ENCODE measurements around the gene B3GAT3. TPM values are rescaled to one million over a fixed set of nuclear protein-coding genes. Genes with fewer than 3 reads are reported as not detected.

B3GAT3 gene
- total RNA-seq, 4 donors from 2014 or later = 28.0 to 47.4 (median 40.8) TPM

- H3K4me3 ChIP-seq = no peak overlapping the region
- no peak for TF ChIP-seq EP300 (IDR thresholded peaks at IDR 0.05; ENCODE audit: low read depth)
- TF ChIP-seq POLR2A (IDR thresholded peaks at IDR 0.05) = no peak
- TF ChIP-seq CTCF (IDR thresholded peaks at IDR 0.05) = no peak
- H3K36me3 ChIP-seq = peaks cover 0 to 17% (median 0%) of the 10 kb centered on the region in 4 donors
- intact Hi-C loops (cut with DNase I; ENCODE audit: low total_unique reads) (no loop called here), in situ Hi-C loops (cut with MboI; ENCODE audit: low pct_ligation_motif_present in 1 of 4, low pct_unique_long_range_greater_than_20kb in 1 of 4, low sequenced_read_pairs in 3 of 4) (loop anchor here in 1 of 4 donors (25.0 kb wide), 1 partner anchor 284 kb away; no protein-coding TSS in a partner anchor)
- no peak for DNase-seq
- H3K9me3 ChIP-seq = no peaks in the 10 kb centered on the region
- H3K27me3 ChIP-seq = no peaks in the 10 kb centered on the region
- H3K4me1 ChIP-seq = peaks cover 9 to 28% (median 26%) of the 10 kb centered on the region in 4 donors
- H3K27ac ChIP-seq = no peak overlapping the region
- WGBS, 2 donors (ENCODE audit: low coverage in 1 of 2) = 90 to 100% methylated on average over 1 to 11 of the region's 11 CpGs
Measured at GRCh38 chr11:62578541-62578940, 43.2 kb downstream of the B3GAT3 start.

GRCh38 chr11:62577046-62577714 is 44.6 kb downstream of the B3GAT3 start:
- no peak for DNase-seq
- Histone ChIP-seq H3K27me3 (no peaks in the 10 kb centered on the region), H3K9me3 (no peaks in the 10 kb centered on the region), H3K4me1 (peaks cover 13 to 36% (median 33%) of the 10 kb centered on the region in 4 donors), H3K36me3 (peaks cover 0 to 17% (median 0%) of the 10 kb centered on the region in 4 donors), H3K4me3 (no peak overlapping the region), H3K27ac (peak overlapping the region; percentile 64 to 96 (median 94))
- 67 to 86% methylated on average over 2 to 12 of the region's 12 CpGs for WGBS, 2 donors (ENCODE audit: low coverage in 1 of 2)
- intact Hi-C loops (cut with DNase I; ENCODE audit: low total_unique reads) (no loop called here), in situ Hi-C loops (cut with MboI; ENCODE audit: low pct_ligation_motif_present in 1 of 4, low pct_unique_long_range_greater_than_20kb in 1 of 4, low sequenced_read_pairs in 3 of 4) (loop anchor here in 1 of 4 donors (25.0 kb wide), 1 partner anchor 285 kb away; no protein-coding TSS in a partner anchor)
- TF ChIP-seq POLR2A (IDR thresholded peaks at IDR 0.05) (no peak), CTCF (IDR thresholded peaks at IDR 0.05) (no peak), POLR2AphosphoS5 (IDR thresholded peaks at IDR 0.05) (no peak), EP300 (IDR thresholded peaks at IDR 0.05; ENCODE audit: low read depth) (no peak)

GRCh38 chr11:62575837-62576236 is 45.9 kb downstream of the B3GAT3 start:
- in situ Hi-C loops (cut with MboI; ENCODE audit: low pct_ligation_motif_present in 1 of 4, low pct_unique_long_range_greater_than_20kb in 1 of 4, low sequenced_read_pairs in 3 of 4) = loop anchor here in 1 of 4 donors (25.0 kb wide), 1 partner anchor 286 kb away; no protein-coding TSS in a partner anchor
- 86 to 93% methylated on average over 2 to 14 of the region's 14 CpGs for WGBS, 2 donors (ENCODE audit: low coverage in 1 of 2)
- H3K27ac ChIP-seq = peak overlapping the region; percentile 88 to 96 (median 94)
- no peaks in the 10 kb centered on the region for H3K9me3 ChIP-seq
- DNase-seq = no peak
- intact Hi-C loops (cut with DNase I; ENCODE audit: low total_unique reads) = no loop called here
- H3K36me3 ChIP-seq = peaks cover 0 to 18% (median 3%) of the 10 kb centered on the region in 4 donors
- peak overlapping the region in 1 of 4 donors; percentile 99 for H3K4me3 ChIP-seq
- no peak for TF ChIP-seq CTCF (IDR thresholded peaks at IDR 0.05)
- no peak for TF ChIP-seq POLR2AphosphoS5 (IDR thresholded peaks at IDR 0.05)
- TF ChIP-seq EP300 (IDR thresholded peaks at IDR 0.05; ENCODE audit: low read depth) = no peak
- no peak for TF ChIP-seq POLR2A (IDR thresholded peaks at IDR 0.05)
- H3K4me1 ChIP-seq = peaks cover 14 to 46% (median 41%) of the 10 kb centered on the region in 4 donors
- no peaks in the 10 kb centered on the region for H3K27me3 ChIP-seq

- peak; percentile 53 for DNase-seq
- Histone ChIP-seq H3K4me1 (peaks cover 14 to 51% (median 41%) of the 10 kb centered on the region in 4 donors), H3K27me3 (no peaks in the 10 kb centered on the region), H3K4me3 (peak overlapping the region in 3 of 4 donors; percentile 52 to 99 (median 57)), H3K9me3 (no peaks in the 10 kb centered on the region), H3K36me3 (peaks cover 0 to 21% (median 6%) of the 10 kb centered on the region in 4 donors), H3K27ac (peak overlapping the region; percentile 88 to 96 (median 94))
- 38 to 40% methylated on average over 3 to 17 of the region's 17 CpGs for WGBS, 2 donors (ENCODE audit: low coverage in 1 of 2)
- TF ChIP-seq POLR2AphosphoS5 (IDR thresholded peaks at IDR 0.05) (peak in 1 of 3 donors; percentile 10), CTCF (IDR thresholded peaks at IDR 0.05) (no peak)
- in situ Hi-C loops (cut with MboI; ENCODE audit: low pct_ligation_motif_present in 1 of 4, low pct_unique_long_range_greater_than_20kb in 1 of 4, low sequenced_read_pairs in 3 of 4) (loop anchor here in 1 of 4 donors (25.0 kb wide), 1 partner anchor 287 kb away; no protein-coding TSS in a partner anchor), intact Hi-C loops (cut with DNase I; ENCODE audit: low total_unique reads) (no loop called here)
Measured at GRCh38 chr11:62575156-62575555, 46.6 kb downstream of the B3GAT3 start.
